ENCODE measurements around the gene GLP1R.

Gene GLP1R

GRCh38 chr6:39047434-39048327 is 900 bp upstream of the GLP1R start:
- no peak for DNase-seq

GRCh38 chr6:39049575-39050283 is 1.1 kb downstream of the GLP1R start:
- no peak for DNase-seq

GRCh38 chr6:39050453-39051112 is 2.0 kb downstream of the GLP1R start:
- DNase-seq: no peak

- no peak for DNase-seq
These were observed 3.0 kb downstream of the GLP1R start for GRCh38 chr6:39051399-39052122.

- no peak for DNase-seq
These were observed 4.5 kb downstream of the GLP1R start for GRCh38 chr6:39053016-39053624.

GRCh38 chr6:39053854-39054576 is 5.4 kb downstream of the GLP1R start:
- DNase-seq: no peak

- no peak for DNase-seq
These were observed 6.1 kb downstream of the GLP1R start for GRCh38 chr6:39054577-39055142.

GRCh38 chr6:39055661-39056060 is 7.1 kb downstream of the GLP1R start:
- DNase-seq: no peak

- DNase-seq: no peak
These were observed 7.6 kb downstream of the GLP1R start for GRCh38 chr6:39056191-39056590.

- DNase-seq: no peak
These were observed 8.1 kb downstream of the GLP1R start for GRCh38 chr6:39056681-39057080.

- no peak for DNase-seq
These were observed 8.9 kb downstream of the GLP1R start for GRCh38 chr6:39057251-39058155.

- DNase-seq: no peak
These were observed 10.0 kb downstream of the GLP1R start for GRCh38 chr6:39058471-39059147.

- no peak for DNase-seq
These were observed 11.1 kb downstream of the GLP1R start for GRCh38 chr6:39059496-39060310.

GRCh38 chr6:39060467-39061160 is 12.0 kb downstream of the GLP1R start:
- DNase-seq: no peak

- DNase-seq: no peak
These were observed 12.6 kb downstream of the GLP1R start for GRCh38 chr6:39061182-39061581.

- no peak for DNase-seq
These were observed 13.0 kb downstream of the GLP1R start for GRCh38 chr6:39061588-39061987.

GRCh38 chr6:39062014-39062740 is 13.6 kb downstream of the GLP1R start:
- DNase-seq: no peak

All from effector CD8-positive, alpha-beta T cell (primary cell).